Activated B cell treated with CpG ODN at 0.5 μM for 24 hours (primary cell): ENCODE measurements around the gene TMC3. TPM values are rescaled to one million over a fixed set of nuclear protein-coding genes. Genes with fewer than 3 reads are reported as not detected.

ENCODE experiments used
- ATAC-seq: fragments of 200-7000 bp; cut with Tn5 transposase; one replicate; pipeline ENCODE4 v1.10.0; 2021; ENCODE audit warnings: low read depth, mild to moderate bottlenecking, moderate library complexity
- CTCF ChIA-PET: fragments of 350-600 bp; sonication (Branson Sonifier 250); formaldehyde crosslinking; loops from one replicate; lab custom pipeline; 2021; ENCODE audit warnings: antibody characterized with exemption; lab: Charles Lee
- POLR2A ChIA-PET: fragments of 350-600 bp; sonication (Branson Sonifier 250); formaldehyde crosslinking; loops from one replicate; lab custom pipeline; 2021; ENCODE audit warnings: antibody characterized with exemption; lab: Charles Lee
- DNase-seq: peaks from one replicate; pipeline ENCODE4 v3.0.0; 2022
- H3K27ac Mint-ChIP-seq: one replicate; pipeline ENCODE4 v1.8.0; 2020; ENCODE audit warnings: mixed read lengths
- H3K27me3 Mint-ChIP-seq: one replicate; pipeline ENCODE4 v1.8.0; 2021; ENCODE audit warnings: mixed read lengths
- H3K36me3 Mint-ChIP-seq: one replicate; pipeline ENCODE4 v1.8.0; 2021; ENCODE audit warnings: low read depth, mixed read lengths
- H3K4me1 Mint-ChIP-seq: one replicate; pipeline ENCODE4 v1.8.0; 2021; ENCODE audit warnings: mixed read lengths
- H3K4me3 Mint-ChIP-seq: one replicate; pipeline ENCODE4 v1.8.0; 2020; ENCODE audit warnings: mild to moderate bottlenecking, mixed read lengths
- H3K9me3 Mint-ChIP-seq: one replicate; pipeline ENCODE4 v1.8.0; 2020; ENCODE audit warnings: mixed read lengths
- intact Hi-C: fragments of 100-400 bp; cut with micrococcal nuclease; formaldehyde crosslinking; loops from one replicate; pipeline ENCODE4 v1.15.1; 2024
- total RNA-seq: library from RNA; stranded (reverse); gene quantifications from 2 replicates; pipeline ENCODE4 v1.2.3, GENCODE V29; 2022
- TF ChIP-seq, protein P1 (sequence below): fragments of 200-600 bp; IDR thresholded peaks from one replicate; pipeline ENCODE4 v1.8.0; 2022; ENCODE audit warnings: antibody characterized with exemption, mild to moderate bottlenecking

TMC3 gene
- total RNA-seq, 1 donor from 2014 or later, result not detected

DNA sequence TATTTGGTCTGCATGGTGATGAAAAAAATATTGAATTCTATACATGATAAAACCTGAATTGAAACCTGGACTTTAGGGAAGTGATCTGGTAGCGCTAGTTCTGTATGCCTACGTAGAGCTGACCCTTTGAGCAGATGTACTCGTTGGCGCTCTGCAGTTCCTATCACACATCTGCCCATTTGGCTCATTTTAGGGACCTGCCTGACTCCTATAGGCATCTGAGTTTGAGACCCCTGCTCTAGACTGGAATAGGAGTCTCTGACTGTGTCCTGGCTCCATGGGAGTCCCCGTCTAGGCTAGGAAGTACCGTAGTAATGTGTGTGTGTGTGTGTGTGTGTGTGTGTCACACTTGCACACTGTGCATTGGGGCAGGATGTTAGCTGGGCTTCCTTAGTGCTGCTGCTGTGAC lies 71.3 kb downstream of the TMC3 start:
- TF ChIP-seq, protein P1, sequence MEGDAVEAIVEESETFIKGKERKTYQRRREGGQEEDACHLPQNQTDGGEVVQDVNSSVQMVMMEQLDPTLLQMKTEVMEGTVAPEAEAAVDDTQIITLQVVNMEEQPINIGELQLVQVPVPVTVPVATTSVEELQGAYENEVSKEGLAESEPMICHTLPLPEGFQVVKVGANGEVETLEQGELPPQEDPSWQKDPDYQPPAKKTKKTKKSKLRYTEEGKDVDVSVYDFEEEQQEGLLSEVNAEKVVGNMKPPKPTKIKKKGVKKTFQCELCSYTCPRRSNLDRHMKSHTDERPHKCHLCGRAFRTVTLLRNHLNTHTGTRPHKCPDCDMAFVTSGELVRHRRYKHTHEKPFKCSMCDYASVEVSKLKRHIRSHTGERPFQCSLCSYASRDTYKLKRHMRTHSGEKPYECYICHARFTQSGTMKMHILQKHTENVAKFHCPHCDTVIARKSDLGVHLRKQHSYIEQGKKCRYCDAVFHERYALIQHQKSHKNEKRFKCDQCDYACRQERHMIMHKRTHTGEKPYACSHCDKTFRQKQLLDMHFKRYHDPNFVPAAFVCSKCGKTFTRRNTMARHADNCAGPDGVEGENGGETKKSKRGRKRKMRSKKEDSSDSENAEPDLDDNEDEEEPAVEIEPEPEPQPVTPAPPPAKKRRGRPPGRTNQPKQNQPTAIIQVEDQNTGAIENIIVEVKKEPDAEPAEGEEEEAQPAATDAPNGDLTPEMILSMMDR, result no peak
- Mint-ChIP-seq H3K27me3 (no peaks in the 10 kb centered on the region), H3K36me3 (peaks cover 100% of the 10 kb centered on the region), H3K9me3 (no peaks in the 10 kb centered on the region), H3K4me3 (peak overlapping the region; percentile 99), H3K27ac (peak overlapping the region; percentile 99), H3K4me1 (peaks cover 97% of the 10 kb centered on the region)
- intact Hi-C loops, result loop anchor here (1.0 to 2.0 kb wide), 5 partner anchors 8 to 27 kb away; partner anchors contain the start of gene STARD5
- CTCF ChIA-PET, result interaction anchor here (1.0 to 5.2 kb wide), 8 partner anchors 9 to 37 kb away, joined by 4 to 51 read pairs (median 8); partner anchors contain the start of gene STARD5
- DNase-seq, result no peak
- ATAC-seq, result peak; percentile 45
- POLR2A ChIA-PET, result interaction anchor here (0.6 to 14.9 kb wide), 13 partner anchors 3 to 46 kb away, joined by 3 to 631 read pairs (median 14); partner anchors contain the start of gene STARD5

GRCh38 chr15:81301815-81302399 lies 72.1 kb downstream of the TMC3 start:
- ATAC-seq (peak; percentile 74), DNase-seq (peak; percentile 56)
- Mint-ChIP-seq H3K4me3 (peak overlapping the region; percentile 99), H3K27me3 (no peaks in the 10 kb centered on the region), H3K9me3 (no peaks in the 10 kb centered on the region), H3K36me3 (peaks cover 100% of the 10 kb centered on the region), H3K27ac (peak overlapping the region; percentile 99), H3K4me1 (peaks cover 96% of the 10 kb centered on the region)
- TF ChIP-seq, protein P1, result no peak
- ChIA-PET POLR2A (interaction anchor here (0.7 to 14.9 kb wide), 21 partner anchors 3 to 310 kb away, joined by 3 to 631 read pairs (median 5); partner anchors contain the start of genes STARD5 and TLNRD1), CTCF (interaction anchor here (0.8 to 5.2 kb wide), 13 partner anchors 9 to 98 kb away, joined by 3 to 51 read pairs (median 5); partner anchors contain the start of gene STARD5)
- intact Hi-C loops, result loop anchor here (1.0 to 2.0 kb wide), 5 partner anchors 8 to 27 kb away; partner anchors contain the start of gene STARD5

- ChIA-PET POLR2A (interaction anchor here (0.8 to 14.9 kb wide), 20 partner anchors 4 to 310 kb away, joined by 3 to 631 read pairs (median 5); partner anchors contain the start of genes STARD5 and TLNRD1), CTCF (interaction anchor here (0.8 to 5.2 kb wide), 12 partner anchors 9 to 99 kb away, joined by 3 to 51 read pairs (median 5); partner anchors contain the start of gene STARD5)
- H3K4me1 Mint-ChIP-seq, result peaks cover 97% of the 10 kb centered on the region
- ATAC-seq (no peak), DNase-seq (no peak)
- peaks cover 100% of the 10 kb centered on the region for H3K36me3 Mint-ChIP-seq
- H3K9me3 Mint-ChIP-seq, result no peaks in the 10 kb centered on the region
- peak overlapping the region; percentile 99 for H3K4me3 Mint-ChIP-seq
- no peaks in the 10 kb centered on the region for H3K27me3 Mint-ChIP-seq
- H3K27ac Mint-ChIP-seq, result peak overlapping the region; percentile 99
- intact Hi-C loops, result no loop called here
- TF ChIP-seq, protein P1, result no peak
Measured at GRCh38 chr15:81301385-81301784, 72.6 kb downstream of the TMC3 start.

DNA sequence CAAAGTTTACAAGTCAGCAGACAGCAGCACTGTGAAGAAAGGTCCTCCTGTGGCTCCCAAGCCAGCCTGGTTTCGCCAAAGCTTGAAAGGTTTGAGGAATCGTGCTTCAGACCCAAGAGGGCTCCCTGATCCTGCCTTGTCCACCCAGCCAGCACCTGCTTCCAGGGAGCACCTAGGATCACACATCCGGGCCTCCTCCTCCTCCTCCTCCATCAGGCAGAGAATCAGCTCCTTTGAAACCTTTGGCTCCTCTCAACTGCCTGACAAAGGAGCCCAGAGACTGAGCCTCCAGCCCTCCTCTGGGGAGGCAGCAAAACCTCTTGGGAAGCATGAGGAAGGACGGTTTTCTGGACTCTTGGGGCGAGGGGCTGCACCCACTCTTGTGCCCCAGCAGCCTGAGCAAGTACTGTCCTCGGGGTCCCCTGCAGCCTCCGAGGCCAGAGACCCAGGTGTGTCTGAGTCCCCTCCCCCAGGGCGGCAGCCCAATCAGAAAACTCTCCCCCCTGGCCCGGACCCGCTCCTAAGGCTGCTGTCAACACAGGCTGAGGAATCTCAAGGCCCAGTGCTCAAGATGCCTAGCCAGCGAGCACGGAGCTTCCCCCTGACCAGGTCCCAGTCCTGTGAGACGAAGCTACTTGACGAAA lies 74.3 kb downstream of the TMC3 start:
- Mint-ChIP-seq H3K27me3 (no peaks in the 10 kb centered on the region), H3K36me3 (peaks cover 99% of the 10 kb centered on the region), H3K4me1 (peaks cover 98% of the 10 kb centered on the region), H3K27ac (peak overlapping the region; percentile 99), H3K9me3 (no peaks in the 10 kb centered on the region), H3K4me3 (peak overlapping the region; percentile 99)
- intact Hi-C loops, result loop anchor here (10.0 kb wide), 1 partner anchor 1325 kb away; the partner anchor contains the start of gene BCL2A1
- TF ChIP-seq, protein P1, result no peak
- DNase-seq (no peak), ATAC-seq (no peak)
- ChIA-PET POLR2A (interaction anchor here (0.7 to 14.9 kb wide), 10 partner anchors 4 to 310 kb away, joined by 3 to 631 read pairs (median 6); partner anchors contain the start of genes MESD and STARD5), CTCF (interaction anchor here (0.8 to 5.2 kb wide), 3 partner anchors 12 to 34 kb away, joined by 3 to 51 read pairs (median 5); no protein-coding TSS in a partner anchor)
